ENCODE measurements around the gene HBS1L.

GRCh38 chr6:135056632-135057031, 2.0 kb upstream of the HBS1L start:
- TF ChIP-seq, protein P1, sequence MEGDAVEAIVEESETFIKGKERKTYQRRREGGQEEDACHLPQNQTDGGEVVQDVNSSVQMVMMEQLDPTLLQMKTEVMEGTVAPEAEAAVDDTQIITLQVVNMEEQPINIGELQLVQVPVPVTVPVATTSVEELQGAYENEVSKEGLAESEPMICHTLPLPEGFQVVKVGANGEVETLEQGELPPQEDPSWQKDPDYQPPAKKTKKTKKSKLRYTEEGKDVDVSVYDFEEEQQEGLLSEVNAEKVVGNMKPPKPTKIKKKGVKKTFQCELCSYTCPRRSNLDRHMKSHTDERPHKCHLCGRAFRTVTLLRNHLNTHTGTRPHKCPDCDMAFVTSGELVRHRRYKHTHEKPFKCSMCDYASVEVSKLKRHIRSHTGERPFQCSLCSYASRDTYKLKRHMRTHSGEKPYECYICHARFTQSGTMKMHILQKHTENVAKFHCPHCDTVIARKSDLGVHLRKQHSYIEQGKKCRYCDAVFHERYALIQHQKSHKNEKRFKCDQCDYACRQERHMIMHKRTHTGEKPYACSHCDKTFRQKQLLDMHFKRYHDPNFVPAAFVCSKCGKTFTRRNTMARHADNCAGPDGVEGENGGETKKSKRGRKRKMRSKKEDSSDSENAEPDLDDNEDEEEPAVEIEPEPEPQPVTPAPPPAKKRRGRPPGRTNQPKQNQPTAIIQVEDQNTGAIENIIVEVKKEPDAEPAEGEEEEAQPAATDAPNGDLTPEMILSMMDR (IDR thresholded peaks at IDR 0.05 in 8 of 11, conservative IDR thresholded peaks at IDR 0.05 in 3 of 11): no peak
- TF ChIP-seq POLR2A (IDR thresholded peaks at IDR 0.05): no peak
